Gastroesophageal sphincter (tissue), 3 donors: ENCODE data around the gene MTFR1L.

Experiments used
- CTCF ChIP-seq, 4 experiments: fragments of 200-600 bp in 2 of 4; fragments of 450-650 bp in 2 of 4; sonication (generic) in 1 of 4; IDR thresholded peaks; one replicate each; pipeline ENCODE4 v1.5.1; 2017 to 2019; ENCODE audit warnings: antibody characterized with exemption in 4 of 4, mild to moderate bottlenecking in 2 of 4, moderate library complexity in 2 of 4
- EP300 ChIP-seq: sonication (generic); formaldehyde crosslinking; IDR thresholded peaks from one replicate; pipeline ENCODE4 v1.6.1; 2017; ENCODE audit warnings: antibody characterized with exemption, mild to moderate bottlenecking
- POLR2A ChIP-seq, 2 donors: fragments of 450-650 bp; IDR thresholded peaks; one replicate each; pipeline ENCODE4 v1.6.1; 2017; ENCODE audit warnings: antibody characterized with exemption in 2 of 2, mild to moderate bottlenecking in 2 of 2, moderate library complexity in 1 of 2
- POLR2AphosphoS5 ChIP-seq: sonication (generic); formaldehyde crosslinking; IDR thresholded peaks from one replicate; pipeline ENCODE4 v1.6.1; 2017; ENCODE audit warnings: antibody characterized with exemption

- TF ChIP-seq EP300, result no peak
- no peak for TF ChIP-seq CTCF (IDR thresholded peaks at IDR 0.05)
- TF ChIP-seq POLR2AphosphoS5, result no peak
- no peak for TF ChIP-seq POLR2A (IDR thresholded peaks at IDR 0.05)
These were observed 61.5 kb downstream of the MTFR1L start for GRCh38 chr1:25881266-25881665.
